GM19455 (cell line): ENCODE measurements around the gene UBE2Q1.

Source experiments
- ATAC-seq: cut with Tn5 transposase; IDR thresholded peaks from one replicate; pipeline ENCODE4 v1.9.1; 2021; ENCODE audit not compliant: unreplicated experiment

UBE2Q1 gene

GRCh38 chr1:154512760-154513159 lies 45.7 kb downstream of the UBE2Q1 start:
- ATAC-seq: no peak

DNA sequence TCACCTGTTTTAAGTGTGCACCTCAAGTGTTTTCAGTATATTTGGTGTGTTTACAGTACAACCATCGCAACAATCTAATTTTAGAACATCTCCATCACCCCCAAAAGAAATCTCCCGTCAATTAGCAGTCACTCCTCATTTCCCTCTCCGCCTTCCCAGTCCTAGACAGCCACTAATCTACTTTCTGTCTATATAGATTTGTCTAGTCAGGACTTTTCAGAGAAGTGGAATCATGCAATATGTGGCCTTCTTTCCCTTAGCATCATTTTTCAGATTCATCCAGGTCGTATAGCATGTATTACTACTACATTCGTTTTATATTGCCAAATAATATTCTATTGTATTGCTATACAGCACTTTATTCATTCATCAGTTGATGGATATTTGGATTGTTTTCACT lies 54.6 kb downstream of the UBE2Q1 start:
- ATAC-seq: no peak

DNA sequence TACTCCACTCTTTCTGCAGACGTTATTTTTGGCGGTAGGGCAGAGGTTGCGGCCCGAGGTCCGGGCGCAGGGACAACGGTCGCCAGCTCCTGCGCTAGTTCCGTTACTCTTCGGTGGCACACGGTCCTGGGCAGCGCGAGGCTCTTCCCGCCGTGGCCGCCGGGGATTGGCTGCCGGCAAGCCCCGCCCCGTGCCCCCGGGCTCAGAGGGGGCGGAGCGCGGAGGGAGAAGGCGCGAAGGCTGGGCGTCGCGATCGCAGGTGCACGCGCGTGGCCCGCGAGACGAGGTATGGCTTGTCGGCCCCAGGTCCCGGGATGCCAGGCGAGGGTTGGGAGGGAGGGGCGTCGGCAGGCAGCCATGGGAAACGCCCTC lies 55.7 kb downstream of the UBE2Q1 start:
- ATAC-seq: no peak

- no peak for ATAC-seq
These were observed 56.3 kb downstream of the UBE2Q1 start, which contains the start of the genes SHE and TDRD10 for GRCh38 chr1:154502066-154502743. SHE (minus strand) TSS chr1:154502412; CDS start chr1:154502026, 386 bp downstream. TDRD10 (plus strand) TSS chr1:154502219; CDS start chr1:154506904, 4,685 bp downstream.

GRCh38 chr1:154501423-154502065 lies 56.9 kb downstream of the UBE2Q1 start:
- no peak for ATAC-seq

DNA sequence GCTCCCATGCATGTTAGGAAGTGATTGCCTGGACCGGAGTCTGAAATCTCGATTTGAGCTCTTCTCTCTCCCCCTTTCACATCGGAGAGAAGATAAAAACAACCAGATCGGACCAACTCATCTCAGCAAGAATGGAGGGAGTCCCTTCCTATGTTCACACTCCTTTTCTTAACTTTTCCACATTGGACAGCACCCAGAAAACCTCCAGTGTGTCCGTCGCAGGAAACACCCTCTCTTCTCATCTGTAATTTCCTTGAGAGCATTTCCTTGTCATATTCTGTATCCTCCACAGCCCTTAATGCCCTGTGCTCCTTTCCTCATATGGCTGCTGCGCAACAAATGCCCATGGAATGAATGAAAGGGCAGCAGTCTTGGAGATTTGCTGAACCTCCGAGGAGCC lies 57.9 kb downstream of the UBE2Q1 start:
- ATAC-seq: no peak

- no peak for ATAC-seq
These were observed 59.0 kb downstream of the UBE2Q1 start for GRCh38 chr1:154499446-154499845.
